NB4 (cell line): Measurements from ENCODE around the gene CCDC14.

Experiments
- POLR2A ChIP-seq: IDR thresholded peaks from 2 replicates; pipeline ENCODE4 v1.6.1; 2011; ENCODE audit warnings: mild to moderate bottlenecking; ENCODE audit not compliant: insufficient read length; ENCODE audit errors: extremely low read depth
- TF ChIP-seq, protein P1 (sequence below): IDR thresholded peaks from one replicate; pipeline ENCODE4 v1.5.1; 2012; ENCODE audit warnings: low read depth, low read length
- TF ChIP-seq, protein P2 (sequence below): IDR thresholded peaks from 2 replicates; pipeline ENCODE4 v1.6.1; 2011; ENCODE audit warnings: low read depth, low read length

DNA sequence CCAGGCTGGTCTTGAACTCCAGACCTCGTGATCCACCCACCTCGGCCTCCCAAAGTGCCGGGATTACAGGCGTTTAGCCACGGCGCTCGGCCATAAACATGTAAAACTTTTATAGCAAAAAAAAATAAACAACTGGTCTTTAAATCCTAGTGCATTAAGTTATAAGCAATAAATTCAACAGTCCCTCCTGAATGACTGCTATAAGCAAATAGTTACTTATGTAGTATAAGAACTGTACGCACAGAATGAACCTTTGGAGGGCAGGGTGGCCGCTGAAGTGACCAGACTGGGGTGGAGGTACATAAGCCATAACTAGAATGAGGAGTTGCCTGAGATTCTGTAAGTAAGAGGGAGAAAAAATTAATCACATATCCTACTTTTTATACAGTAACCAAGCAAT is 12.6 kb downstream of the CCDC14 start:
- TF ChIP-seq POLR2A = no peak
- TF ChIP-seq, protein P1, sequence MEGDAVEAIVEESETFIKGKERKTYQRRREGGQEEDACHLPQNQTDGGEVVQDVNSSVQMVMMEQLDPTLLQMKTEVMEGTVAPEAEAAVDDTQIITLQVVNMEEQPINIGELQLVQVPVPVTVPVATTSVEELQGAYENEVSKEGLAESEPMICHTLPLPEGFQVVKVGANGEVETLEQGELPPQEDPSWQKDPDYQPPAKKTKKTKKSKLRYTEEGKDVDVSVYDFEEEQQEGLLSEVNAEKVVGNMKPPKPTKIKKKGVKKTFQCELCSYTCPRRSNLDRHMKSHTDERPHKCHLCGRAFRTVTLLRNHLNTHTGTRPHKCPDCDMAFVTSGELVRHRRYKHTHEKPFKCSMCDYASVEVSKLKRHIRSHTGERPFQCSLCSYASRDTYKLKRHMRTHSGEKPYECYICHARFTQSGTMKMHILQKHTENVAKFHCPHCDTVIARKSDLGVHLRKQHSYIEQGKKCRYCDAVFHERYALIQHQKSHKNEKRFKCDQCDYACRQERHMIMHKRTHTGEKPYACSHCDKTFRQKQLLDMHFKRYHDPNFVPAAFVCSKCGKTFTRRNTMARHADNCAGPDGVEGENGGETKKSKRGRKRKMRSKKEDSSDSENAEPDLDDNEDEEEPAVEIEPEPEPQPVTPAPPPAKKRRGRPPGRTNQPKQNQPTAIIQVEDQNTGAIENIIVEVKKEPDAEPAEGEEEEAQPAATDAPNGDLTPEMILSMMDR = no peak
- TF ChIP-seq, protein P2, sequence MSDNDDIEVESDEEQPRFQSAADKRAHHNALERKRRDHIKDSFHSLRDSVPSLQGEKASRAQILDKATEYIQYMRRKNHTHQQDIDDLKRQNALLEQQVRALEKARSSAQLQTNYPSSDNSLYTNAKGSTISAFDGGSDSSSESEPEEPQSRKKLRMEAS = no peak
